HPDE6-E6E7 (cell line): ENCODE results near the gene ACSF3.
"Not testable (repeated sequence)": the region's sequence is repeated elsewhere in the genome, so short reads cannot be mapped to it uniquely, and the experiment has no call there.

Experiments used
- DNase-seq: peaks from one replicate; pipeline ENCODE4 v3.0.0; 2011; ENCODE audit warnings: missing footprints; ENCODE audit errors: extremely low spot score

ACSF3 gene

DNA sequence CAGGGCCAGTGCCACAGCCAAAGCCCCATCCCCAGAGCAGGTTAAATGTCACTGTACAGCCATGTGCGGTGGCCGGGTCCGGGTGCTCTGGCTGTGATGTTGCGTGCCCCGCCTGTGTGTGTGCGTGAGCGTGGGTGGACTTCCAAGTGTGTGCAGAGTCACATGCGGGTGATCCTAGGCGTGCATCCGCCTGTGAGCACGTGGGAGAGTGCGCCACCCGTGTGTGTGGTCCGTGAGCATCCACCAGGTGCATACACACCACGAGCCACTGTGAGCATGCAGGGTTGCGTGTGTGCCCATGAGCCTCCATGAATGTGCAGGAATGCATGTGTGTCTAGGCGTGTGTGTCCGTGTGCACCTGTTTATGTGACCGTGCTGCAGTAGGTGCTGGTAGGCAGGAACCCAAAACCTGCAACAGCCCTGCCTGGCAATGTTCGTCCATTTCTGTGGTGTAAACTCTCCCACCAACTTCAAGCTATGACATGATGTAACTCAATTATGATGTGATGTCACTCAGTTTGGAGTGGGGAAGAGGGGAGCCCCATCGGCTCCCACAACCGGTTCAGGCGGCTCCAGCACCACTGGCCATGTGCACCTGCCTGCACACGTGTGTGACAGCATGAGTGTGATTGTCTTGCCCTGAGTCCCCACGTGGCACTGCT is 37.6 kb upstream of the ACSF3 start:
- no peak for DNase-seq

DNA sequence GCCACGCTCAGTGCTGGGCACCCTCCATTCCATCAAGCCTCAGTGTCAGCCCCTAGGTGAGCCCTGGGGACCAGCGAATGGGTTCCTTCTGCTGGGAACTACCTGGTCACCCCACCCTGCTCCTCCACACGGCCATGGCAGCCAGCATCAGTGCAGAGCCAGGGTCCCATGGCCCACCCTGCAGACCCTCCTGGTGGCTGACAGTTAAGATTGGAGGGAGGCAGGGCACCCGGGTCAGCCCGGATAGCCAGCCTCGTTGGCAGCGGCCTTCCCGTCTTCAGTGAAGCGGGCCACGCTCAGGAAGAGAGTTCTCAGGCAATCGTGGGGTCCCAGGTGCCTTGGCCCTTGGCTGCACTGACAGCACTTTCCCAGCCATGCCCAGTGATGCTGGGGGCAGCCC is 37.1 kb upstream of the ACSF3 start:
- no peak for DNase-seq

DNA sequence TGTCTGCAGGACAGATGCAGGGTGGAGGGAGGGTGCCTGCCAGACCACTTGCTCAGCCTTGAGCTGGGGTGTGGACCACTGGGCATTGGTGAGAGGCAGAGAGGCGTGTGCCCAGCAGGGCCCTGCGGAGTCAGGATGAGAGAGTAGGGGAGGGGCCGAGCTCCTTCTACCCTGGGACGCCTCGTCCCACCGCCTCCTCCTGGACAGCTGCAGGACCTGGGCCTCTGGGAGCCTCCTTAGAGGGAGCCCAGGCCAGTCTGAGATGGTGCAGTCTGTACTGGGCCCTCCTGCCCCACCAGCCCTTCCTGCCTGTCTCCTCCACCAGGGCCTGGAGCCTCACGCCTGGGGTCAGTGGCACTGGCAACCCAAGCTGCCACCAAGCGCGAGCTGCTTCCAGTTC is 35.9 kb upstream of the ACSF3 start:
- DNase-seq = no peak

DNA sequence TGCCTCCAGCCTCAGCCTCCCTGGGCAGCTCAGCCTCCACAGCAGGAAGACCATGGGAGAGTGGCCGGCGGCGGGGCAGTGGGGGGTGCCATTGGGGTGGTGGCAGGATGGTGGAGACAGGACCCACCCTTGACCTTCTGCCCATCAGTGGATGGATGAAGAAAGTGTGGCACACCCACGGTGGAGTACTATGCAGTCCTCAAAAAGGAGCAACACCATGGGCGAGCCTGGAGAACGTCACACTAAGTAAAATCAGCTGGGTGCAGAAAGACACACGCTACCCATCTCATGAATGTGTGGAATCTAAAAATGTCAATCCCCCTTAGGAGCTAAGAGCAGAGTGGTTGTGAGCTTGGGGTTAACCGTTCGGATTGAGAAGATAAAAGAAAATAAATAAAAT is 34.8 kb upstream of the ACSF3 start:
- DNase-seq = no peak

DNA sequence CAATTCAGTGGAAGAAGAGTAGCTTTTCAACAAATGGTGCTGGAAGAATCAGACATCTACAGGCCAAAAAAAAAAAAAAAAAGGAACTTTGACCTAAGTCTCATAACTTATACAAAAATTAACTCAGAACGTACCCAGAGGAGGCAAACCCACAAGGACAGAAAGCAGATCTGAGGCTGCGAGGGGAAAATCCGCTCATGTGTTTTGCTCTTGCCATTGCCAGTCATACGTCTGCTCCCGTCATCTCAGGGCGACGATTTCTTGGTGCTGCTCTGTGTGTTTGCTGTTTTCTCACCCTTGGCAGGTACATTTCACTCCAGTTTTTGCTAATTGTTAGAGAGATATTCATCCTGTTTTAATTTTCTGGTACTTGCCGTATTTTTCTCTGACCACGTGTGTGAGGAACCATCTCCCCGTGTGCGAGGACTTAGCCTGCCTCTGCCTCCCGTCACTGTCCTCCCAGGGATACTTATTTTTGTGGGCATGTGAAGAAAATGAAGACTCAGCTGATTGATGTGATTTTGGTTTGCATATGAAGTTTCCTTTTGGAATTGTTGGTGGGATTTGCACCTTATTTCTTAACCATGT is 33.4 kb upstream of the ACSF3 start:
- no peak for DNase-seq

DNA sequence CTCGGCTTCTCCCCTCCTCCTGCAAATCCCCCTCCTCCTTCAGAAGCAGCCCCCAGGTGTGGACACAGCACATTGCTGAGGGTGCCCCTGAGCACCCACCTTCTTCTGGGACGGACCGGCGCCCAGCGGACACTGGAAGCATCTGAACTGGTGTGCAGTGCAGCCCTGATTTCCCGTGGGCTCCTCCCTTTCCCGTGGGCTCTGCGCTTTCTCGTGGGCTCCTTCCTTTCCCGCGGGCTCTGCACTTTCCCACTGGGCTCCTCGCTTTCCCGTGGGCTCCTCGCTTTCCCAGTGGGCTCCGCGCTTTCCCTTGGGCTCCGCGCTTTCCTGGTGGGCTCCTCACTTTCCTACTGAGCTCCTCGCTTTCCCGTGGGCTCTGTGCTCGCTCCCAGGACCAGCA is 32.6 kb upstream of the ACSF3 start:
- DNase-seq = no peak

DNA sequence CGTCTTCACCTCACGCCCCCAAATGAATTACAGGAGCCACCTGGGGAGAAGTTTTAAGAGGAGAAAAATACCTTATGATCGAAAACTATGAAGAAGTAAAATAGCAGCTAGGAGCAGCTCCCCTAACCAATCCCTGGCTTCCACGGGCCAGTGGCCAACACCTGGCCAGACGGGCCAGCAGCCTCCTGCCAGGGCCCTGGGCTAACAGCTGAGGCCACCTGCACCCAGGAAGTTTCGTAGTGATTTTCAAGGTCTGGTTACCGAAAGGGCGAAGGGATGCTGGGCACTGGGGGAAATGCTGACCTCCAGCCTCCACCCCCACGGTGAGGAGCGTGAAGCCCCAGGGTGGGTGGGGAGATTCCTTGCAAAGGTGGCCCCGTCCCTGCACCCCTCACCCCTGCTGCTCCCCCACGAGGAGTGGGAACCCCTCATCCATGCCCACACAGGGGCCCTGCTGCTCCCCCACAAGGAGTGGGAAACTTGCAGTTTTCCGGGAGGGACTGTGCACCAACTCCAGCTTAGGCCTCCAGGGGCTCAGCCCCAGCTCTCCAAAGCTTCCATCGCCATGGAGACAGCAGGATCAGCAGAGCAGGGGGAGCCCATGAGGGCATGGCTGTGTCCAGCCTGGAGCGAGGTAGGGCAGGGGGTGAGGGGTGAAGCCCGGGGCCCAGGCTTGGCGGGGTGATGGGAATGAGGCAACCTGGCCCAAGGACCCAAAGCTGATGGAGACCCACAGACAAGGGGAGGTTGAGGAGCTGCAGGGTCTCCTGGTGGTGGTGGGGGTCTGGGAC is 31.9 kb upstream of the ACSF3 start:
- no peak for DNase-seq

DNA sequence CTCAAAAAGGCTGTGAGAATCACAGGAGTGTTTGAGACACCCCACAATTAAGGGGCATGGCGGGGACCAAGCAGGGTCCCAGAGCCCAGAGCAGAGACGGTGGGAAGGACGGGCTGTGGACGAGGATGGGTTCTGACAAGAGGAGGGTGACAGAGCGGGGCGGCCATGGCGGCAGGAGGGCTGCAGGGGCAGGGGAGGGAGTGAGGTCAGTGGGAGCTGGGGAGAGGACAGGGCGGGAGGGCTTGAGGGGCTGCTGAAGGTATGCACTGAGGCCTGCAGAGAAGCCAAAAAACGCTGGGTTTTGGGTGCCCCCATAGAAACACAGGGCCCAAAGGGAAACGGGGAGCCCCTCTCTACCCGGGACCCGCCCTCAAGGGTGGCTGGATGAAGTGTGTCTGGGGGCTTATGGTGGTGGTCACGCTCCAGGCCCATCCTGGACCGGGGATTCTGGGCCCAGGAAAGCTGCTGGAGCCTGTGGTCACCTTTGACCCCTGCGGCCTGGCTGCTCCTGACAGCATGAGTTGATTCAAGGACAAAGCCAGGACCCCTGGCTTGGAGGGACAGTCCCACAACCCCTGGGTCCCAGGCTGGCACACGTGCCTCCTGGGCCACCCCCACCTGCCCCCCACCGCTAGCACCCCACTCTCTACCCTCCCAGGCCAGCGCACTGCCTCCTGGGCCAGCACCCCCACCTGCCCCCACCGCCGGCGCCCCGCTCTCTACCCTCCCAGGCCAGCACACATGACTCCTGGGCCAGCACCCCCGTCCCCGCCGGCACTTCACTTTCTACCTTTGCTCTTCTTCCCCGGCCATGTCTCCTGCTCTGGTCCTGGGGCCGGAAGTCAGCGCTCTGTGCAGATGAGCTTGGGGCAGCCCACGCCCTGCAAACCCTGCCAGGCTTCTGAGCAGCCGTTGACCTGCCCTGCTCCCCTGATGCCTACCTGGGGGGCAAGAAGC is 31.0 kb upstream of the ACSF3 start:
- no peak for DNase-seq

DNA sequence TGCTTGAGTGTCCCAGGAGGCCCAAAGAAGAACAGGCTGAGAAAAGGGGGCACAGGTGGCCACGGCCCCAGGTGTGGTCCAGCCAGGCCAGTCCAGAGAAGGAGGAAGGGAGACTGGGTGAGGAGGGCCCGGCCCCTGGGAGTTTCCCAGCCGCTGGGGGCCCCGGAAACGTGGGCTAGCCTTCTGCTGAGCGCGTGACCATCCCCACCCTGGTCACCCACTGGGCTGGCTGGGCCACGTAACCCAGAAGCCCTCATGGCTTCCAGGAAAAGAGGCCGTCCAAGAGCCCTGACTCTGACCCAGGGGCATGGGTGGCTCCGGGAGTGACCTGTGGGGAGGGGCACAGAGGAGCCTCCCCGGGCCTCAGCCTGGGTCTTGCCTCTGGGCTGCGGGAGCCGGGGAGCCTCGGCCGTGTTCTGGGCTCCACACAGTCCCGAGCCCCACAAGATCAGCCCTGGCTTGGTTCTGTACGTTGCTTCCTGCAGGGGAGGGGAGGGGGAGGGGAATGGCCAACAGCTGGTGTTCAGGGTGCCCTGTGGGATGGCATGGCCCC is 29.8 kb upstream of the ACSF3 start:
- DNase-seq = no peak

DNA sequence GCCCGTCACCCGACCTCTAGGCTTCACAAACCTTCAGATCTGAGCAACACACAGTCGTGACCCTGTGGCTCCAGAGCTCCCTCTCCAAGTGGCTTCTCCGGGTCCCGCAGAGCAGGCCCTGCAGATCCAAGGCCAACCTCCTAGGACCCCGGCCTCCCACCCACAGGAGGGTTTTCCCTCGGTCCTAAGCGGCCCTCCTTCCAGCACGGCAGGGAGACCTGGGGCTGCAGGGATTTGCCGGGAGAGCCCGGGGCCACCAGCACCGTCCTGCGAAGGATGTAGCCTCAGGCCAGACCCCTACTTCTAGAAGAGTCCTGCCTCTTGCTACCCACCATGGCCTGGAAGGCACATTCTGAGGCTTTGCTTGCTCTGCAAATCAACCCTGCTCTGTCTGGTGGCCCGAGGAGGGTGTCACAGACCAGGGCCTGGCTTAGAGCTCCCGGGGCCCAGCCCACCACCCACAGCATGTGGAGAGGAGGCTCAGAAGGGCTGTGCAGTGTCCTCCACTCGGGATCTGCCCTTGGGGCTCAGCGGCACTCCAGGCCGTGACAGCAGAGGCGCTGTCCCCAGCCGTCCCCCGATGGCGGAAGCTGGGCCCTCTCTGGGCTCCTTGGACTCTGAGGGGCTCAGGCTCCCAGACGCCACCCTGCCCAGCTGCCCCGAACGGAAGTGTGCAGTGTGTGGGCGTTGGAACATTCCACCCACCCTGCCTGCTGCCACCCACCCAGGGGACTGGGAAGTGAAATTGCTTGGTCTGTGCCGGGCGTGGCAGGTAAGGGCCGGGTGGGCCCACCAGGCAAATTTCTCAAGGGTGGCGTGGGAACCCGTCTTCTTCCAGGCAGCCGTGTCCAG is 28.8 kb upstream of the ACSF3 start:
- DNase-seq = no peak

DNA sequence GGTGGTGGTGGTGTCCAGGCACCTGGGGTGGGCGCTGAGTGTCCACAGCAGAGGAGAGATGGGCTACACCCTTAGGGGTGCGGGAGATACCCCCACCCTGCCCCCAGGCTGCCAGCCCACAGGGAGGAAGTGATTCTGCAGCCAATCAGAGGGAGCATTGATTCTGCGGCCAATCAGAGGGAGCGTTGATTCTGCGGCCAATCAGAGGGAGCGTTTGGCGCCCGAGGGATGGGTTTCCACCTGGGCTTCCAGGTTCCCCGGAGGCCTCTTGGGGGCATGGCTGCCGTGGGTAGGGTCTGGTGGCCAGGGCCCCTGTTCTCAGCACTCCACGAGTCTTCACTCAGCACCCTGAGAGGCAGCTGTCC is 28.2 kb upstream of the ACSF3 start:
- DNase-seq = no peak

DNA sequence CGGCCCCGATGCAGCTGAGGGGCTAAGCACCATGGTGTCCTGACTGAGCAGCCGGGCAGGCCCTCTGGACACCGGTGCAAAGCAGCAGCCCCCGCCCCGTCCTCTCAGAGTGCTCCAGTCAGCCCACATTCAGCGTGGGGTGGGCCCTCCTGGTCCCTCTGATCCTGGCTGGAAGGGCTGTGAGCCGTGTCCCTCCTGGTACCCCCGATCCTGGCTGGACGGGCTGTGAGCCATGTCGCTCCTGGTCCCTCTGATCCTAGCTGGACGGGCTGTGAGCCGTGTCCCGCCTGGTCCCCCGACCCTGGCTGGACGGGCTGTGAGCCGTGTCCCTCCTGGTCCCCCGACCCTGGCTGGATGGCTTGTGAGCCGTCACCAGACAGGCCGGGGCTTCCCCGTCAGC is 26.9 kb upstream of the ACSF3 start:
- no peak for DNase-seq

DNA sequence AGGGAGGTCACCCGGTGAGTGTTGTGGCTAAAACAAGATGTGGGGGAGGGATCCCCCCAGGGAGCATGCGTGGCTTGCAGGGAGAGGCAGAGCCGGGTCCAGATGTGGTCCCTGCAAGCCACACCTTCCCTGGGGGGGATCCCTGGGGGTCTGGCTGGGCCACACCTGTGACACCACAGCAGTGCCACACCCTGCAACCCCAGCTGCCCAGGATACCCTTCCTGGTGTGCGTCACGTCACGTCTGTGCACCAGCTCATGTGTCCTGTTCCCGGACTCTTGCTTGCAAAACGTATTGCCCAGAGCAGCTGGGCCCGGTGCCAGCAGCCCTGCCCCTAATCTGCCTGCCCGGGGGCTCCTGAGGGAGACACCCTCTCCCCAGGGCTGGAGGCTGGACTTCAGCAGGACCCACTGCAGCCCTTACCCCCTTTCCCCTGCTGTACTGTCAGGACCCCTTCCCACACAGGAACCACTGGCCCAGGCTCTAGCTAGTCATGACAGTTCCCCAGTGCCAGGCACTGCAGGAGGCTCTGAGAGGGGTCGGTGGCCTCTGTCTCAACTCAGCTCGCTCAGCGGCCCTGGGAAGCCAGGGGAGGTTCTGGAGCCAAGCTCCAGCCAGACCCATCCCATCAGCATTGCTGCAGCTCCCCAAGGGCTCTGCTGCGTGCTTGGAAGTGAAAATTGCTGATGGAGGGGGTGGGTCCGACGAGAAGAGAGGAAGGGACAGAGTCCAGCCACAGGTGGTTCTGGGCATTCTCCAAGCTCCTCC is 25.8 kb upstream of the ACSF3 start:
- peak; percentile 64 for DNase-seq

DNA sequence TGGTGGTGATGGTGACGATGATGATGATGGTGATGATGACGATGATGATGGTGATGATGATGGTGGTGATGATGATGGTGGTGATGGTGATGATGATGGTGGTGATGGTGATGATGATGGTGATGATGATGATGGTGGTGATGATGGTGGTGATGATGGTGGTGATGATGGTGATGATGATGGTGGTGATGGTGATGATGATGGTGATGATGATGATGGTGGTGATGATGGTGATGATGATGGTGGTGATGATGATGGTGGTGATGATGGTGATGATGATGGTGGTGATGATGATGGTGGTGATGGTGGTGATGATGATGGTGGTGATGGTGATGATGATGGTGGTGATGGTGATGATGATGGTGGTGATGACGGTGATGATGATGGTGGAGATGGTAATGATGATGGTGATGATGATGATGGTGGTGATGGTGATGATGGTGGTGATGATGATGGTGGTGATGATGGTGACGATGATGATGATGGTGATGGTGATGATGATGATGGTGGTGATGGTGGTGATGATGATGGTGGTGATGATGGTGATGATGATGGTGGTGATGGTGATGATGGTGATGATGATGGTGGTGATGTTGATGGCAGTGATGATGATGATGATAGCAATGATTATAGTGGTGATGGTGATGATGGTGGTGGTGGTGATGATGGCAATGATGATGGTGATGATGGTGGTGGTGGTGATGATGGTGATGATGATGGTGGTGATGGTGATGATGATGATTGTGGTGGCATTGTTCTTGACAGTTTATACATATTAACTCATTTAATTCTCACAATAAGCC is 24.6 kb upstream of the ACSF3 start:
- not testable (repeated sequence) for DNase-seq

DNA sequence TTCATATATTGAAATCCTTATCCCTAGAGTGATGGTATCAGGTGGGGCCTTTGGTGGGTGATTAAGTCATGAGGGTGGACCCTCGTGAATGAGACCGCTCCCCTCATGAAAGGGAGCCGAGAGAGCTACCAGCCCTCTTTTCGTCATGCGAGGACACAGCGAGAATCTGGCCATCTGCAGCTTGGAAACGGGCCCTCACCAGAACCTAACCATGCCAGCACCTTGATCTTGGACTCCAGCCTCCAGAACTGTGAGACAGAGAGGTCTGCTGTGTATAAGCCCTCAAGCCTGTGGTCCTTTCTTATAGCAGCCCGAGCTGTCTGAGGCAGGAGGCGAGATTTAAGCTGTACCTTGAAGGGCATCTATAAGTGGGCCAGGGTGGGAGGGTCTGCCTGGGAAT is 23.7 kb upstream of the ACSF3 start:
- no peak for DNase-seq

DNA sequence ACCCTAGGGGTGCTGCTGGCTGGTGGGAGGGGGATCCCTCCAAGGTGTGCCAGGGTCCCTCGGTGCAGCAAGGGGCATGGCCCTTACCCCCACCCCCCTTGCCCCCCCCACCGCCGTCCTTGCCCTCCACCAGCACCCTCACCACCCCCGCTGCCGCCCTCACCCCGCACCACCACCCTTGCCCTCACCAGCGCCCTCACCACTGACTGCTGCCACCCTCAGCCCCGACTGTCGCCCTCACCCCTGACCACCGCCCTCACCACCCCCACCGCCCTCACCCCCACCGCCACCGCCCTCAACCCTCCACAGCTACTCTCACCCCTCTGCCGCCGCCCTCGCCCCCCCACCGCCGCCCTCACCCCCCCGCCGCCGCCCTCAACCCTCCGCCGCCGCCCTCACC is 23.1 kb upstream of the ACSF3 start:
- no peak for DNase-seq

DNA sequence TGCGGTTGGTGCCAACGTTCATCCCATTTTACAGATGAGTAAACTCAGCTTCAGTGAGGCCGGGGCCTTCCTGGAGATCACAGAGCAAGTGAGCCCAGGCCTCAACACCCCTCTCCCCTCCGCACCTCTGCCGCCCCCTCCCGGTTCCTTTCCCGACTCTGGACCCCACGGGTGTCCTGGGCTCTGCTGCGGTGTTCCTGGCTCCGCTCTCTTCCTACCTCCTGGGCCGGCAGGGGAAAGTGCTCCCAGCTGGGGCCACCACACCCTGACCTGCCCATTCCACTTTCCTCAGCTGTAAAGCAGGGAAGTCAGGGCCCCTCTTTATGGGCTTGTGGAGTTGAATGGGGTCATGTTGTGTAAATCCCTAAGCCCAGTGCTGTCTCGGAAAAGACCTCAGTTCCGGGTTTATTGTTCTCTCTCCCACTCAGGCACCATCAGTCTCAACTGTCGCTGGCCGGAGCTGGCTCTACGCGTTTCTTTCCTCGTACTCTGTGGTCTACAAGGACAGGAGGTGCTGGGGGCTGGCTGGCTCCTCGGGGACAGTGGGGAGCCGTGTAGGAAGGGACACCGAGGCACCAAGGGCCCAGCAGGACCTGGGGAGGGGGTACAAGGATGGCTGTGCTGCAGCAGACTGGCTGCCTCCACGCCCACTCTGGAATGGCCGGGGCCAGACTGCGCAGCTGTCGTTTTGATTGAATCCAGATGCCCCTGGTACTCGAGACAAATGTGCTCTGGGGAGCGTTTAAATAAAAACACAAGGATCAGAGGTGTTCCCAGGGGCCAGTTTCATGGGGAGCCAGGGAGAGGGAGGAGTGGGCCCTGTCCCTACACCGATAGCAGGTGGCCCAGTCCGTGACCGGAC is 21.7 kb upstream of the ACSF3 start:
- DNase-seq = no peak

DNA sequence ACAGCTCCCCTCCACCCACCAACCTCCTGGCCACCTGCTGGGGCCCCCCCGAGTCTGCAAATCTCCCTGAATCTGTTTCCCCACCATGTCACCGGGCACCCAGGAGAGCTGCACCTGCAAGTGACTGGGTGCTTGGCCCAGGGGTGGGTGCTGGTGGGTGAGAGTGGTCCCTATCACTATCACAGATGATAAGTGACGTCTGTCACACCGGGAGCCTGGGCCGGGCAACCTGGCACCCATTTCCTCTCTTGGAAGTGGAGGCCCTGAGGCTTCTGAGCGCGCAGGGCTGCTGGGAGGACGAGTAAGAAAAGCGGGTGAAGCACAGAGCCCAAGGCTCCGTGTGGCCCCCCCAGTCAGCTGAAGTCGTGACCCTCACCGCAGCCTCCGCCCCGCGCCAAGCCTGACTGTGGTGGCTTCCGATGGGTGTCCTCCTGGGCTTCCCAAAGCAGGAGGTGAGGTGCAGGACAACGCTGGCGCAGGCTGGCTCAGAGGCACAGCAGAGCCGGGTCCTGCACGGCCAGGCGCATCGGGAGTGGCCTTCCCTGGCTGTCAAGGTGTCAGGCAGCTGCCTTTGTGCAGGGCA is 21.0 kb upstream of the ACSF3 start:
- no peak for DNase-seq
